Upper lobe of right lung (tissue), 1 donor: ENCODE results near the gene LRG1. TPM values are rescaled to one million over a fixed set of nuclear protein-coding genes. Genes with fewer than 3 reads are reported as not detected.

Source experiments
- ATAC-seq: fragments of 200-7000 bp; cut with Tn5 transposase; one replicate; pipeline ENCODE4 v1.9.1; 2020; ENCODE audit warnings: mild to moderate bottlenecking, moderate library complexity
- DNase-seq: peaks from one replicate; pipeline ENCODE4 v3.0.0-alpha.2; 2020
- H3K27ac ChIP-seq: fragments of 200-600 bp; one replicate; pipeline ENCODE4 v1.8.0; 2022
- H3K27me3 ChIP-seq: fragments of 200-600 bp; one replicate; pipeline ENCODE4 v1.8.0; 2022; ENCODE audit warnings: mild to moderate bottlenecking
- H3K36me3 ChIP-seq: fragments of 200-600 bp; one replicate; pipeline ENCODE4 v1.8.0; 2022
- H3K4me1 ChIP-seq: fragments of 200-600 bp; one replicate; pipeline ENCODE4 v1.8.0; 2022
- H3K4me3 ChIP-seq: fragments of 200-600 bp; one replicate; pipeline ENCODE4 v1.8.0; 2022; ENCODE audit warnings: mild to moderate bottlenecking
- H3K9me3 ChIP-seq: fragments of 200-600 bp; one replicate; pipeline ENCODE4 v1.8.0; 2022
- CTCF ChIP-seq: fragments of 200-600 bp; IDR thresholded peaks from one replicate; pipeline ENCODE4 v1.8.0; 2022; ENCODE audit warnings: antibody characterized with exemption
- intact Hi-C: fragments of 100-400 bp; cut with DNase I; formaldehyde crosslinking; loops from one replicate; pipeline ENCODE4 v1.11.0; 2022
- total RNA-seq: library from RNA; stranded (reverse); fragmentation: NEBNext Ultra II Directional; extraction: Animal tissue kit (Norgen Biotek cat#: 25700); gene quantifications from one replicate; pipeline ENCODE4 v1.2.1, GENCODE V29; 2021
- donor health status: DM: no; HTN: yes; CAD: no; lungs with severe emphysema.

Gene LRG1
- total RNA-seq, 1 donor from 2014 or later = 15.9 TPM

DNA sequence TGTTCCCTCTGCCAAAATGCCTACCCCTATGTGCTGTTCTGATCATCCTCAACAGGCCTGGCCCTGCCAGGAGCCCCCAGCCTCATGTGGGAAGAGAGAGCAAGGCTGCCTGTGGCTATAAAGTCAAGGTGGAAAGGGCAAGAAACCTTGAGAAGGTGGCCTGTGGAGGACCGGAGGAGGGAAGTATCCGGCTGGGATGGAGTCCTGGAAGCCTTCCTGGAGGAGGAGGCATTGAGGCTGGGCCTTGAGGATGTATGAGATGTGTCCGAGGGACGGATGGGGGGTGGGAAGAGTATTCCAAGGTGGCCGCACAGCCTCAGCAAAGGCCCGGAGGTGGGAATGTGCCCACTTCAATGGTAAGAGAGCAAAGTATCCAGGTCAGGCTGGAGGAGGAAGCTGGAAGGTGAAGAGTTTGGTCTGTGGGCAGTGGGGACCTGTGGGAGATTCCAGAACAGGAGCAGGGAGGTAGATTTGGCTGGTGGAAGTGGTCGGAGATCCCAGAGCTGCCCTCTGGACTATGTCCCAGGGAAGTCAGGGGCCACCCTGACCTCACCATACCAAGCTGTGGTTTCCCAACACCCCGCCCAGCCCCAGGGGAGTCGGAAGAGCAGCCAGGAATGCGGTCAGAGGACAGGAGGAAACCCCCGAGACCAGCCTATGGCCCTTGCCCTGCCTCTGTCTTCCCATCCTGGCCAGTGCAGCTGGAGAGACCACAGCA lies 18.5 kb downstream of the LRG1 start:
- no peak overlapping the region for H3K27ac ChIP-seq
- no peaks in the 10 kb centered on the region for H3K36me3 ChIP-seq
- DNase-seq = no peak
- no peaks in the 10 kb centered on the region for H3K4me1 ChIP-seq
- H3K9me3 ChIP-seq = no peaks in the 10 kb centered on the region
- no peak overlapping the region for H3K4me3 ChIP-seq
- TF ChIP-seq CTCF = no peak
- no peaks in the 10 kb centered on the region for H3K27me3 ChIP-seq
- ATAC-seq = no peak
- intact Hi-C loops = no loop called here

DNA sequence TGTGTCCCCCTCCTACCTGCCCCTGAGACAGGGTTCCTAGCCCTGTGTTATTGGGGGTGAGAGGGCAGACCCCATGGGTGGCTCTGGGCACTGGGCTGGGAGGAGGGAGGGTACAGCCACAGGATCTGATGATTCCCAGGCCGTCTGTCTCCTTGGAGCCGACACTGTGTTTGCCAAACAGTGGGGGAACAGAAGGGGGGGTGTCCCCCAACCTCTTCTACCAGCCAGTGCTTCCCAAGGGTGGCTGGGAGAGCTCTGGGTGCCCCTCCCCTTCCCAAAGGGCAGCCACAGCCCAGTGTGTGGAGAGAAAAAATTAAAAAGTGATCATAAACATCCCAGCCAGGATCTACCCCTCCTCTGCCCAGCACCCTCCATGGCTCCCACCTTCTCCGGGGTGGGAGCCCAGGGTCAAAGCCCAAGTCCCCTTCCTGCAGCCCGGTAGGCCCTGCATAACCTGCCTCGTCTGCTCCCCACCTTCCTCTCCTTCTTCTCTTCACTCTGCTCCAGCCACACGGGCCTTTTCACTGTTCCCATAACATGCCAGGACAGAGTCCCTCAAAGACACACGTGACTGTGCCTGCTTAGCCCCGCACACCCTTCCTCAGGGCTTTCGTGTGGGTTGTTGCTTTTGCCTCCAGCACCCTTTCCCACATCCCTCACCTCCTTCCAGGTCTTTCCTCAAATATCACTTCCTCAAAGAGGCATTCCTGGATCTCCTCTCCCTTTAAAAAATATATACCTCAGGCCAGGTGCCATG lies 20.1 kb downstream of the LRG1 start:
- H3K4me3 ChIP-seq = no peak overlapping the region
- H3K27me3 ChIP-seq = no peaks in the 10 kb centered on the region
- intact Hi-C loops = no loop called here
- H3K9me3 ChIP-seq = no peaks in the 10 kb centered on the region
- TF ChIP-seq CTCF = no peak
- ATAC-seq = no peak
- no peak for DNase-seq
- H3K27ac ChIP-seq = no peak overlapping the region
- H3K36me3 ChIP-seq = no peaks in the 10 kb centered on the region
- H3K4me1 ChIP-seq = no peaks in the 10 kb centered on the region

DNA sequence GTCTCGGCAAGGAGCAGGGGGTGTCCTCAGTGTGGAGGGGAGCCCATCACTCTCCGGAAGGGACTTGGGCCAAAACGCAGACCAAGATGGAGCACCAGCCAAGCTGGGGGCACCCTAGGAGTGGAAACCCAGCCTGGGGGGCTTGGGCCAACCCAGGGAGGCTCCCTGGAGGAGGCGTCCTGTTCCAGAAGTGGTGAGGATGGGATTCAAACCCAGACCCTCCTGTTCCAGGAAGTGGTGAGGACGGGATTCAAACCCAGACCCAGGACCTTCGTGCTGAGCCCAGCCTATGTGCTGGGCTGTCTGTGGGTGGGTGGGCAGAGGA lies 20.7 kb downstream of the LRG1 start:
- Histone ChIP-seq H3K36me3 (no peaks in the 10 kb centered on the region), H3K4me3 (no peak overlapping the region), H3K27me3 (no peaks in the 10 kb centered on the region), H3K9me3 (no peaks in the 10 kb centered on the region), H3K27ac (no peak overlapping the region), H3K4me1 (no peaks in the 10 kb centered on the region)
- TF ChIP-seq CTCF = no peak
- ATAC-seq (no peak), DNase-seq (no peak)
- intact Hi-C loops = no loop called here

GRCh38 chr19:4518345-4519171 lies 21.3 kb downstream of the LRG1 start, which contains the start of gene PLIN4:
TSS of gene PLIN4 (minus strand) at chr19:4518486. CDS start at chr19:4518272, 214 bp downstream.
- no peak within 1 kb of the TSS for H3K4me3 ChIP-seq
- intact Hi-C loops = no loop called here
- DNase-seq = no peak

More at GRCh38 chr19:4518345-4519171, 21.3 kb downstream of the LRG1 start, which contains the start of gene PLIN4:
- Histone ChIP-seq H3K36me3 (no peaks in the 10 kb centered on the region), H3K9me3 (no peaks in the 10 kb centered on the region), H3K4me1 (no peaks in the 10 kb centered on the region), H3K27me3 (no peaks in the 10 kb centered on the region), H3K27ac (no peak within 1 kb of the TSS)
- peak; percentile 13 for ATAC-seq
- TF ChIP-seq CTCF = no peak
